ENCODE data around the gene ZNF74. TPM values are rescaled to one million over a fixed set of nuclear protein-coding genes. Genes with fewer than 3 reads are reported as not detected.

Gene ZNF74
- total and polyA plus RNA-seq, 12 donors: 1.4 to 6.7 (median 4.4) TPM

GRCh38 chr22:20405291-20405930 lies 11.5 kb downstream of the ZNF74 start:
- H3K4me1 ChIP-seq: no peaks in the 10 kb centered on the region
- H3K27me3 ChIP-seq: no peaks in the 10 kb centered on the region
- intact Hi-C loops (cut with DNase I): no loop called here
- no peak overlapping the region for H3K27ac ChIP-seq
- no peaks in the 10 kb centered on the region for H3K9me3 ChIP-seq
- TF ChIP-seq CTCF (IDR thresholded peaks at IDR 0.05): no peak
- DNase-seq (no peak), ATAC-seq (peak in 1 of 8 donors; percentile 38)
- H3K4me3 ChIP-seq: no peak overlapping the region
- peaks cover 0 to 66% (median 20%) of the 10 kb centered on the region in 9 donors for H3K36me3 ChIP-seq
- WGBS, 2 donors: 97% methylated on average over 45 of the region's 45 CpGs

- H3K27me3 ChIP-seq: no peaks in the 10 kb centered on the region
- WGBS, 2 donors: 96 to 97% methylated on average over 62 of the region's 62 CpGs
- intact Hi-C loops (cut with DNase I): no loop called here
- H3K36me3 ChIP-seq: peaks cover 0 to 59% (median 20%) of the 10 kb centered on the region in 9 donors
- H3K9me3 ChIP-seq: no peaks in the 10 kb centered on the region
- H3K4me1 ChIP-seq: no peaks in the 10 kb centered on the region
- H3K27ac ChIP-seq: no peak overlapping the region
- no peak for TF ChIP-seq CTCF (IDR thresholded peaks at IDR 0.05)
- DNase-seq (no peak), ATAC-seq (peak in 2 of 8 donors; percentile 25 to 52)
- H3K4me3 ChIP-seq: no peak overlapping the region
Observed at GRCh38 chr22:20405931-20406685, 12.2 kb downstream of the ZNF74 start.

GRCh38 chr22:20406686-20407408 lies 12.9 kb downstream of the ZNF74 start:
- Histone ChIP-seq H3K4me3 (no peak overlapping the region), H3K4me1 (no peaks in the 10 kb centered on the region), H3K27ac (no peak overlapping the region), H3K9me3 (no peaks in the 10 kb centered on the region), H3K36me3 (peaks cover 0 to 53% (median 20%) of the 10 kb centered on the region in 9 donors), H3K27me3 (no peaks in the 10 kb centered on the region)
- 94 to 95% methylated on average over 13 of the region's 13 CpGs for WGBS, 2 donors
- intact Hi-C loops (cut with DNase I): no loop called here
- ATAC-seq (no peak), DNase-seq (no peak)
- no peak for TF ChIP-seq CTCF (IDR thresholded peaks at IDR 0.05)

- intact Hi-C loops (cut with DNase I): no loop called here
- Histone ChIP-seq H3K4me1 (no peaks in the 10 kb centered on the region), H3K27ac (no peak overlapping the region), H3K9me3 (no peaks in the 10 kb centered on the region), H3K4me3 (no peak overlapping the region), H3K36me3 (peaks cover 0 to 51% (median 20%) of the 10 kb centered on the region in 9 donors), H3K27me3 (no peaks in the 10 kb centered on the region)
- DNase-seq (no peak), ATAC-seq (no peak)
- TF ChIP-seq CTCF (IDR thresholded peaks at IDR 0.05): no peak
- WGBS, 2 donors: 80 to 89% methylated on average over 3 of the region's 3 CpGs
Observed at GRCh38 chr22:20407829-20408228, 13.9 kb downstream of the ZNF74 start.
